ENCODE measurements around the gene ZNF385B.

- TF ChIP-seq CTCF (tag by site-specific recombination; IDR thresholded peaks at IDR 0.05) (no peak), PATZ1 (tag by site-specific recombination; IDR thresholded peaks at IDR 0.05) (no peak), GLI2 (tag by site-specific recombination; IDR thresholded peaks at IDR 0.05; ENCODE audit: borderline replicate concordance, low read depth) (no peak), PRDM10 (tag by site-specific recombination; IDR thresholded peaks at IDR 0.05) (no peak), ZNF423 (tag by site-specific recombination; IDR thresholded peaks at IDR 0.05) (no peak)
Measured at GRCh38 chr2:179862898-179863458, 1.6 kb upstream of the ZNF385B start.
